Left lobe of liver (tissue), 2 donors: ENCODE results near the gene SPRTN. TPM values are rescaled to one million over a fixed set of nuclear protein-coding genes. Genes with fewer than 3 reads are reported as not detected.

Source experiments
- ATAC-seq: fragments of 200-7000 bp; cut with Tn5 transposase; one replicate; pipeline ENCODE4 v1.9.1; 2020; ENCODE audit warnings: mild to moderate bottlenecking, moderate library complexity
- DNase-seq: peaks from one replicate; pipeline ENCODE4 v3.0.0-alpha.2; 2020; ENCODE audit warnings: low spot score
- total RNA-seq: library from RNA; stranded (reverse); gene quantifications from one replicate; pipeline ENCODE4 v1.2.1, GENCODE V29; 2021
- donor health status: DM: no; HTN: no; CAD: no; lungs with moderate emphysema.
- donor health status: DM: no; HTN: yes; CAD: no.

The SPRTN gene
- total RNA-seq, 1 donor from 2014 or later = 7.0 TPM

- ATAC-seq = no peak
- DNase-seq = no peak
Observed at GRCh38 chr1:231376101-231376500, 38.0 kb downstream of the SPRTN start.

GRCh38 chr1:231376875-231377549 is 38.9 kb downstream of the SPRTN start:
- ATAC-seq = peak; percentile 87
- DNase-seq = no peak

GRCh38 chr1:231381729-231382128 is 43.6 kb downstream of the SPRTN start:
- no peak for ATAC-seq
- no peak for DNase-seq

GRCh38 chr1:231382426-231382825 is 44.3 kb downstream of the SPRTN start:
- DNase-seq (no peak), ATAC-seq (no peak)

- peak; percentile 83 for ATAC-seq
- DNase-seq = no peak
Observed at GRCh38 chr1:231383159-231383860, 45.2 kb downstream of the SPRTN start.

GRCh38 chr1:231384696-231385415 is 46.8 kb downstream of the SPRTN start:
- ATAC-seq (peak; percentile 7), DNase-seq (no peak)

GRCh38 chr1:231385416-231385748 is 47.3 kb downstream of the SPRTN start:
- DNase-seq = no peak
- peak; percentile 63 for ATAC-seq

GRCh38 chr1:231386466-231386865 is 48.4 kb downstream of the SPRTN start:
- ATAC-seq (peak; percentile 46), DNase-seq (no peak)

GRCh38 chr1:231387770-231388669 is 49.9 kb downstream of the SPRTN start:
- DNase-seq (no peak), ATAC-seq (no peak)

- DNase-seq (no peak), ATAC-seq (no peak)
Observed at GRCh38 chr1:231390071-231390470, 52.0 kb downstream of the SPRTN start.

GRCh38 chr1:231392389-231393131 is 54.5 kb downstream of the SPRTN start:
- ATAC-seq = peak; percentile 68
- DNase-seq = peak; percentile 50

GRCh38 chr1:231393668-231394067 is 55.6 kb downstream of the SPRTN start:
- no peak for DNase-seq
- peak; percentile 91 for ATAC-seq

- peak; percentile 6 for ATAC-seq
- no peak for DNase-seq
Observed at GRCh38 chr1:231395076-231395997, 57.2 kb downstream of the SPRTN start.

GRCh38 chr1:231395998-231396390 is 57.9 kb downstream of the SPRTN start:
- DNase-seq = no peak
- no peak for ATAC-seq

- DNase-seq = no peak
- ATAC-seq = no peak
Observed at GRCh38 chr1:231396643-231397042, 58.5 kb downstream of the SPRTN start.

- ATAC-seq (no peak), DNase-seq (no peak)
Observed at GRCh38 chr1:231397886-231398671, 60.0 kb downstream of the SPRTN start.

- ATAC-seq (no peak), DNase-seq (no peak)
Observed at GRCh38 chr1:231401478-231401877, 63.4 kb downstream of the SPRTN start.

GRCh38 chr1:231404318-231404717 is 66.2 kb downstream of the SPRTN start:
- DNase-seq (no peak), ATAC-seq (no peak)
